GF-D8 (cell line): ENCODE data around the gene TACR2.

Experiments
- DNase-seq: peaks from one replicate; lab custom pipeline; 2025; lab: John Stamatoyannopoulos, UW

The TACR2 gene

GRCh38 chr10:69419096-69419743, 2.5 kb upstream of the TACR2 start:
- DNase-seq: no peak

- no peak for DNase-seq
Observed at GRCh38 chr10:69418052-69418752, 1.5 kb upstream of the TACR2 start.

- DNase-seq: no peak
Observed at GRCh38 chr10:69417542-69417941, 824 bp upstream of the TACR2 start.

- DNase-seq: no peak
Observed at GRCh38 chr10:69415951-69416350, 767 bp downstream of the TACR2 start.

- DNase-seq: no peak
Observed at GRCh38 chr10:69415049-69415448, 1.7 kb downstream of the TACR2 start.

- DNase-seq: no peak
Observed at GRCh38 chr10:69414036-69415018, 2.4 kb downstream of the TACR2 start.

- DNase-seq: no peak
Observed at GRCh38 chr10:69413221-69413865, 3.4 kb downstream of the TACR2 start.

- no peak for DNase-seq
Observed at GRCh38 chr10:69412232-69412790, 4.4 kb downstream of the TACR2 start.

- no peak for DNase-seq
Observed at GRCh38 chr10:69411476-69411875, 5.2 kb downstream of the TACR2 start.

GRCh38 chr10:69410487-69410886, 6.2 kb downstream of the TACR2 start:
- DNase-seq: no peak

- peak; percentile 85 for DNase-seq
Observed at GRCh38 chr10:69409968-69410367, 6.8 kb downstream of the TACR2 start.

- peak; percentile 58 for DNase-seq
Observed at GRCh38 chr10:69409176-69409495, 7.6 kb downstream of the TACR2 start.

GRCh38 chr10:69408318-69409175, 8.2 kb downstream of the TACR2 start:
- peak; percentile 88 for DNase-seq

GRCh38 chr10:69407621-69408301, 9.0 kb downstream of the TACR2 start:
- DNase-seq: no peak

- no peak for DNase-seq
Observed at GRCh38 chr10:69406816-69407580, 9.7 kb downstream of the TACR2 start.

GRCh38 chr10:69406302-69406811, 10.4 kb downstream of the TACR2 start:
- DNase-seq: no peak

- no peak for DNase-seq
Observed at GRCh38 chr10:69405221-69405620, 11.5 kb downstream of the TACR2 start.

- no peak for DNase-seq
Observed at GRCh38 chr10:69404786-69405185, 11.9 kb downstream of the TACR2 start.

GRCh38 chr10:69403519-69403918, 13.2 kb downstream of the TACR2 start:
- DNase-seq: no peak
